IMR-90 (cell line): Measurements from ENCODE around the gene DEF6. TPM values are rescaled to one million over a fixed set of nuclear protein-coding genes. Genes with fewer than 3 reads are reported as not detected.

Experiments
- ATAC-seq: fragments of 200-7000 bp; cut with Tn5 transposase; 2 replicates; pipeline ENCODE4 v1.9.1; 2020; ENCODE audit warnings: low read depth, mild to moderate bottlenecking, moderate library complexity
- BruUV-seq: library from RNA; stranded (reverse); fragments of 400-500 nt; replicated peaks from 2 replicates; lab custom pipeline; 2021; lab: Mats Ljungman, UMichigan
- CTCF ChIA-PET: fragments of 300-600 bp; formaldehyde crosslinking; extraction: SDS; loops from one replicate; lab custom pipeline; 2021; ENCODE audit warnings: antibody characterized with exemption; lab: Yijun Ruan, JAX
- POLR2A ChIA-PET: fragments of 300-600 bp; sonication (Branson Sonifier 250); formaldehyde crosslinking; loops from one replicate; lab custom pipeline; 2022; ENCODE audit warnings: antibody characterized with exemption; ENCODE audit not compliant: unreplicated experiment; lab: Charles Lee
- DNase-seq: peaks from one replicate; pipeline ENCODE4 v3.0.0; 2013
- H2AFZ ChIP-seq: replicated peaks from 2 replicates; pipeline ENCODE3; 2013; ENCODE audit warnings: low read length, mild to moderate bottlenecking; ENCODE audit not compliant: poor library complexity
- H2AK5ac ChIP-seq: 2 replicates; pipeline ENCODE4 v1.6.1; 2013; ENCODE audit warnings: low read depth, low read length, inconsistent platforms
- H2AK9ac ChIP-seq: replicated peaks from 2 replicates; pipeline ENCODE3; 2013; ENCODE audit warnings: mild to moderate bottlenecking, low read depth, low read length, moderate library complexity; ENCODE audit not compliant: poor library complexity
- H2BK120ac ChIP-seq: 2 replicates; pipeline ENCODE4 v1.6.1; 2013; ENCODE audit warnings: low read depth, low read length, inconsistent platforms
- H2BK15ac ChIP-seq: 3 replicates; pipeline ENCODE4 v1.6.1; 2013; ENCODE audit warnings: low read depth, low read length, inconsistent platforms
- H2BK20ac ChIP-seq: 2 replicates; pipeline ENCODE4 v1.6.1; 2013; ENCODE audit warnings: low read depth, mild to moderate bottlenecking, inconsistent platforms, low read length, moderate library complexity
- H2BK5ac ChIP-seq: 2 replicates; pipeline ENCODE4 v1.6.1; 2013; ENCODE audit warnings: mild to moderate bottlenecking, low read depth, low read length, inconsistent platforms; ENCODE audit not compliant: poor library complexity, severe bottlenecking
- H3K14ac ChIP-seq: replicated peaks from 2 replicates; pipeline ENCODE4 v1.6.1; 2013; ENCODE audit warnings: low read depth, low read length, inconsistent platforms
- H3K18ac ChIP-seq: 2 replicates; pipeline ENCODE4 v1.6.1; 2013; ENCODE audit warnings: low read depth, low read length, control low read depth
- H3K23ac ChIP-seq: 2 replicates; pipeline ENCODE4 v1.6.1; 2013; ENCODE audit warnings: low read depth, low read length, inconsistent platforms
- H3K27ac ChIP-seq: 2 replicates; pipeline ENCODE4 v1.5.1; 2013; ENCODE audit warnings: mild to moderate bottlenecking, control low read depth, low read length; ENCODE audit not compliant: insufficient read depth
- H3K27me3 ChIP-seq: 2 replicates; pipeline ENCODE4 v1.6.1; 2013; ENCODE audit warnings: low read length; ENCODE audit not compliant: control insufficient read depth, insufficient read depth
- H3K36me3 ChIP-seq: 2 replicates; pipeline ENCODE4 v1.6.1; 2013; ENCODE audit warnings: low read length, mixed read lengths; ENCODE audit not compliant: control insufficient read depth, insufficient read depth
- H3K4ac ChIP-seq: 2 replicates; pipeline ENCODE4 v1.6.1; 2013; ENCODE audit warnings: low read depth, low read length, inconsistent platforms
- H3K4me1 ChIP-seq: 2 replicates; pipeline ENCODE4 v1.6.1; 2013; ENCODE audit warnings: low read length, mixed read lengths; ENCODE audit not compliant: control insufficient read depth, insufficient read depth
- H3K4me2 ChIP-seq: 2 replicates; pipeline ENCODE4 v1.6.1; 2013; ENCODE audit warnings: low read depth, mild to moderate bottlenecking, control low read depth, low read length, moderate library complexity
- H3K4me3 ChIP-seq: 2 replicates; pipeline ENCODE4 v1.5.1; 2013; ENCODE audit warnings: low read depth, mild to moderate bottlenecking, control low read depth, low read length, moderate library complexity; ENCODE audit not compliant: insufficient read depth
- H3K56ac ChIP-seq: 2 replicates; pipeline ENCODE4 v1.6.1; 2013; ENCODE audit warnings: low read length, inconsistent platforms; ENCODE audit not compliant: insufficient read depth; ENCODE audit errors: extremely low read depth
- H3K79me1 ChIP-seq, 2 experiments: 2 replicates each; pipeline ENCODE4 v1.6.1; 2013; ENCODE audit warnings: low read length in 2 of 2, inconsistent platforms in 1 of 2, low read depth in 1 of 2
- H3K9ac ChIP-seq: 2 replicates; pipeline ENCODE4 v1.6.1; 2013; ENCODE audit warnings: low read depth, low read length, control low read depth
- H3K9me1 ChIP-seq: 2 replicates; pipeline ENCODE4 v1.6.1; 2013; ENCODE audit warnings: low read length, inconsistent platforms; ENCODE audit not compliant: insufficient read depth
- H3K9me3 ChIP-seq: 2 replicates; pipeline ENCODE4 v1.6.1; 2013; ENCODE audit warnings: low read length; ENCODE audit not compliant: control insufficient read depth, insufficient read depth
- H4K20me1 ChIP-seq: 2 replicates; pipeline ENCODE4 v1.6.1; 2013; ENCODE audit warnings: low read length, inconsistent platforms; ENCODE audit not compliant: insufficient read depth
- H4K5ac ChIP-seq: 2 replicates; pipeline ENCODE4 v1.6.1; 2013; ENCODE audit warnings: mild to moderate bottlenecking, low read depth, low read length, control low read depth
- H4K8ac ChIP-seq, 2 experiments: 2 replicates each; pipeline ENCODE4 v1.6.1; 2013; ENCODE audit warnings: low read depth in 2 of 2, low read length in 2 of 2, control low read depth in 1 of 2, inconsistent platforms in 1 of 2
- H4K91ac ChIP-seq: 2 replicates; pipeline ENCODE4 v1.6.1; 2013; ENCODE audit warnings: low read depth, low read length, inconsistent platforms; ENCODE audit not compliant: insufficient read depth
- FOS ChIP-seq: fragments of 150-350 bp; IDR thresholded peaks from 2 replicates; pipeline ENCODE4 v1.6.1; 2016; ENCODE audit warnings: low read depth, low read length
- WGBS, 2 experiments: methylation state at CpG; one replicate each; pipeline versions ENCODE4 v1.1.5 to v1.1.7; 2013; ENCODE audit warnings: missing lambda C conversion rate in 2 of 2; ENCODE audit not compliant: insufficient read length in 1 of 2; ENCODE audit errors: extremely low coverage in 2 of 2; 5-methylcytosine and 5-hydroxymethylcytosine counted together
- dilution Hi-C: fragments of 300-500 bp; cut with HindIII; formaldehyde crosslinking; loops from one replicate; pipeline ENCODE4 v1.14.3; 2018; ENCODE audit warnings: low sequenced_read_pairs; ENCODE audit not compliant: unreplicated experiment
- in situ Hi-C: fragments of 300-500 bp; cut with MboI; formaldehyde crosslinking; loops from 3 replicates; pipeline ENCODE4 v1.14.3; 2019; ENCODE audit warnings: low sequenced_read_pairs, inconsistent platforms, mixed read lengths
- intact Hi-C: fragments of 100-400 bp; cut with micrococcal nuclease; formaldehyde crosslinking; loops from 2 replicates; pipeline ENCODE4 v1.10.0; 2022
- polyA plus RNA-seq, 3 experiments: library from polyadenylated mRNA; depleted of rRNA; stranded (reverse); fragments of >200 nt; gene quantifications; 2 replicates each; pipeline ENCODE4 v1.2.3, GENCODE V29; 2012; ENCODE audit warnings: low replicate concordance in 1 of 3
- total RNA-seq: library from RNA; depleted of rRNA; stranded (reverse); fragments of >200 nt; gene quantifications from 2 replicates; pipeline ENCODE4 v1.2.3, GENCODE V29; 2012

Gene DEF6
- total and polyA plus RNA-seq, 2 of the 4 experiments (the other 2 are of a cell fraction) = 2.5 to 4.2 TPM

DNA sequence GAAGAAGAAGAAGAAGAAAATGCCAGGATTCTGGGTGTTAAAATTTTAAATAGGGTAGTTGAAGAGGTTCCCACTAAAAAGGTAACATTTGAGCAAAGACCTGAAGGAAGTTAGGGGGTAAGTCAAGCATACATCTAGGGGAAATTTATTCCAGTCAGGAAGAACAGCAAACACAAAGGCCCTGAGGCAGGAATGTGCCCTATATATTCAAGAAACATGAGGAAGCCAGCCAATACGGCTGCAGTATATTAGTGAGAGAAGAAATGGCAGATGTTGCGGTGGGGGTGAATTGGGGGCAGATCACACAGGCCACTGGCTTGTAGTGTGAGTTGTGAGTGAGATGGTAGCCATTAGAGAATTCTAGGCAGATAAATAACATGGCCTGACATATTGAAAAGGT is 32.1 kb upstream of the DEF6 start:
- peaks cover 7% of the 10 kb centered on the region for H3K9me1 ChIP-seq
- 83% methylated on average over 2 of the region's 2 CpGs; no CpG with 5 or more reads in 1 of the 2 experiments for WGBS, 2 experiments
- H3K4me2 ChIP-seq = no peak overlapping the region
- H4K91ac ChIP-seq = no peak overlapping the region
- H2BK120ac ChIP-seq = no peak overlapping the region
- no peak overlapping the region for H3K23ac ChIP-seq
- in situ Hi-C loops = no loop called here
- H3K4me3 ChIP-seq = no peak overlapping the region
- no peak overlapping the region for H2AK9ac ChIP-seq
- ChIA-PET CTCF (no interaction called here), POLR2A (no interaction called here)
- H2BK5ac ChIP-seq = no peak overlapping the region
- H3K27me3 ChIP-seq = no peaks in the 10 kb centered on the region
- ATAC-seq (no peak), DNase-seq (no peak)
- H2BK15ac ChIP-seq = no peak overlapping the region
- no peak overlapping the region for H2AFZ ChIP-seq
- no peak overlapping the region for H2AK5ac ChIP-seq
- no peak overlapping the region for H3K4ac ChIP-seq
- H4K20me1 ChIP-seq = no peaks in the 10 kb centered on the region; the same call in 1 of the 2 replicates
- H3K14ac ChIP-seq = no peak overlapping the region
- 0 out of 2 replicates have a peak, but pooled peaks cover 2% of the 10 kb centered on the region for H3K36me3 ChIP-seq
- H3K27ac ChIP-seq = no peak overlapping the region
- no TSS peak for BruUV-seq
- H4K5ac ChIP-seq = no peak overlapping the region
- no peak overlapping the region for H3K9ac ChIP-seq
- H3K4me1 ChIP-seq = 0 out of 2 replicates have a peak, but pooled peaks cover under 1% of the 10 kb centered on the region
- no peak overlapping the region for H2BK20ac ChIP-seq
- TF ChIP-seq FOS = no peak
- intact Hi-C loops = no loop called here
- dilution Hi-C loops = no loop called here
- H3K18ac ChIP-seq = no peak overlapping the region
- no peak overlapping the region for H3K56ac ChIP-seq
- H3K79me1 ChIP-seq = peaks cover 21 to 39% of the 10 kb centered on the region in 2 experiments
- no peaks in the 10 kb centered on the region for H3K9me3 ChIP-seq
- no peak overlapping the region for H4K8ac ChIP-seq
